ENCODE data around the gene FYB1. TPM values are rescaled to one million over a fixed set of nuclear protein-coding genes. Genes with fewer than 3 reads are reported as not detected.

Gene FYB1
- total and polyA plus RNA-seq, 2 experiments from 2014 or later: 1.1 to 2.4 TPM

GRCh38 chr5:39058178-39058921 lies 161.0 kb downstream of the FYB1 start:
- peaks cover 19% of the 10 kb centered on the region for H4K20me1 ChIP-seq (ENCODE audit: insufficient read depth, poor library complexity, severe bottlenecking)
- H3K79me2 ChIP-seq: peaks cover 94% of the 10 kb centered on the region
- 95% methylated on average over 2 of the region's 2 CpGs for WGBS (ENCODE audit: low lambda C conversion rate, missing lambda C conversion rate)
- no peak for DNase-seq (ENCODE audit: low spot score)
- H3K9me2 ChIP-seq (replicated peaks; ENCODE audit: insufficient read depth): no peaks in the 10 kb centered on the region
- H3K4me2 ChIP-seq: peak overlapping the region; percentile 66
- H3K9me3 ChIP-seq (ENCODE audit: low read depth): no peaks in the 10 kb centered on the region
- TF ChIP-seq EZH2phosphoT487 (IDR thresholded peaks at IDR 0.05; ENCODE audit: low read depth, severe bottlenecking, unreplicated experiment) (no peak), CTCF (IDR thresholded peaks at IDR 0.05; ENCODE audit: poor library complexity) (no peak), EZH2 (IDR thresholded peaks at IDR 0.05; ENCODE audit: borderline replicate concordance) (no peak)
- no peak overlapping the region for H3K4me3 ChIP-seq
- peaks cover 10% of the 10 kb centered on the region for H3K4me1 ChIP-seq (ENCODE audit: insufficient read depth)
- H3K27me3 ChIP-seq: no peaks in the 10 kb centered on the region
- H3K36me3 ChIP-seq (replicated peaks; ENCODE audit: insufficient read depth, low read depth): no peaks in the 10 kb centered on the region
- no peak overlapping the region for H3K27ac ChIP-seq
- H2AFZ ChIP-seq: no peak overlapping the region

GRCh38 chr5:39057734-39058133 lies 161.6 kb downstream of the FYB1 start:
- Histone ChIP-seq H3K4me2 (peak overlapping the region; percentile 66), H2AFZ (no peak overlapping the region), H4K20me1 (ENCODE audit: insufficient read depth, poor library complexity, severe bottlenecking) (peaks cover 12% of the 10 kb centered on the region), H3K9me3 (ENCODE audit: low read depth) (no peaks in the 10 kb centered on the region), H3K4me3 (no peak overlapping the region), H3K36me3 (replicated peaks; ENCODE audit: insufficient read depth, low read depth) (no peaks in the 10 kb centered on the region), H3K27me3 (no peaks in the 10 kb centered on the region), H3K79me2 (peaks cover 95% of the 10 kb centered on the region), H3K9me2 (replicated peaks; ENCODE audit: insufficient read depth) (no peaks in the 10 kb centered on the region), H3K4me1 (ENCODE audit: insufficient read depth) (peaks cover 4% of the 10 kb centered on the region), H3K27ac (no peak overlapping the region)
- 92% methylated on average over 2 of the region's 2 CpGs for WGBS (ENCODE audit: low lambda C conversion rate, missing lambda C conversion rate)
- DNase-seq (ENCODE audit: low spot score): no peak
- TF ChIP-seq EZH2phosphoT487 (IDR thresholded peaks at IDR 0.05; ENCODE audit: low read depth, severe bottlenecking, unreplicated experiment) (no peak), EZH2 (IDR thresholded peaks at IDR 0.05; ENCODE audit: borderline replicate concordance) (no peak), CTCF (IDR thresholded peaks at IDR 0.05; ENCODE audit: poor library complexity) (no peak)

GRCh38 chr5:39055768-39056398 lies 163.5 kb downstream of the FYB1 start:
- H3K36me3 ChIP-seq (replicated peaks; ENCODE audit: insufficient read depth, low read depth): no peaks in the 10 kb centered on the region
- H3K27me3 ChIP-seq: no peaks in the 10 kb centered on the region
- no peak overlapping the region for H3K27ac ChIP-seq
- H3K9me3 ChIP-seq (ENCODE audit: low read depth): no peaks in the 10 kb centered on the region
- no peaks in the 10 kb centered on the region for H3K9me2 ChIP-seq (replicated peaks; ENCODE audit: insufficient read depth)
- DNase-seq (ENCODE audit: low spot score): no peak
- no peaks in the 10 kb centered on the region for H3K4me1 ChIP-seq (ENCODE audit: insufficient read depth)
- 67% methylated on average over 5 of the region's 5 CpGs for WGBS (ENCODE audit: low lambda C conversion rate, missing lambda C conversion rate)
- peaks cover 95% of the 10 kb centered on the region for H3K79me2 ChIP-seq
- no peak overlapping the region for H2AFZ ChIP-seq
- TF ChIP-seq EZH2phosphoT487 (IDR thresholded peaks at IDR 0.05; ENCODE audit: low read depth, severe bottlenecking, unreplicated experiment) (no peak), CTCF (IDR thresholded peaks at IDR 0.05; ENCODE audit: poor library complexity) (no peak), EZH2 (IDR thresholded peaks at IDR 0.05; ENCODE audit: borderline replicate concordance) (no peak)
- H4K20me1 ChIP-seq (ENCODE audit: insufficient read depth, poor library complexity, severe bottlenecking): no peaks in the 10 kb centered on the region
- no peak overlapping the region for H3K4me2 ChIP-seq
- H3K4me3 ChIP-seq: no peak overlapping the region

Other genes starting within 250 kb of the FYB1 start
- 24.9 and 29.1 TPM in 2 replicates for gene RICTOR, start 145.2 kb downstream of the FYB1 start, total RNA-seq
- gene RICTOR, start 145.2 kb downstream of the FYB1 start, polyA plus RNA-seq: 8.0 and 8.5 TPM in 2 replicates
- gene C9, start 144.9 kb upstream of the FYB1 start, total RNA-seq: 0.47 and 0.76 TPM in 2 replicates
- 0.38 and 0.79 TPM in 2 replicates for gene C9, start 144.9 kb upstream of the FYB1 start, polyA plus RNA-seq
- gene DAB2, start 205.4 kb upstream of the FYB1 start, total RNA-seq: 98.9 and 115 TPM in 2 replicates
- gene DAB2, start 205.4 kb upstream of the FYB1 start, polyA plus RNA-seq: 130 TPM in 2 replicates